Measurements from ENCODE around the gene NDUFA11.
"Not testable (repeated sequence)": the region's sequence is repeated elsewhere in the genome, so short reads cannot be mapped to it uniquely, and the experiment has no call there.

Gene NDUFA11

GRCh38 chr19:5863030-5863665, 40.4 kb downstream of the NDUFA11 start:
- no peak for DNase-seq (ENCODE audit: extremely low spot score)
- ChIA-PET POLR2A (no interaction called here), CTCF (no interaction called here)

GRCh38 chr19:5857203-5858081, 46.1 kb downstream of the NDUFA11 start:
- CTCF ChIA-PET = interaction anchor here (0.7 kb wide), 1 partner anchor 53 kb away, joined by 3 read pairs; no protein-coding TSS in a partner anchor
- POLR2A ChIA-PET = no interaction called here
- TF ChIP-seq CTCF (IDR thresholded peaks at IDR 0.05; ENCODE audit: control extremely low read depth, extremely low read depth, low read depth, missing control alignments) = no peak
- no peak for DNase-seq (ENCODE audit: extremely low spot score)

More at GRCh38 chr19:5863030-5863665, 40.4 kb downstream of the NDUFA11 start:
- TF ChIP-seq CTCF (IDR thresholded peaks at IDR 0.05; ENCODE audit: control extremely low read depth, extremely low read depth, low read depth, missing control alignments) = no peak

DNA sequence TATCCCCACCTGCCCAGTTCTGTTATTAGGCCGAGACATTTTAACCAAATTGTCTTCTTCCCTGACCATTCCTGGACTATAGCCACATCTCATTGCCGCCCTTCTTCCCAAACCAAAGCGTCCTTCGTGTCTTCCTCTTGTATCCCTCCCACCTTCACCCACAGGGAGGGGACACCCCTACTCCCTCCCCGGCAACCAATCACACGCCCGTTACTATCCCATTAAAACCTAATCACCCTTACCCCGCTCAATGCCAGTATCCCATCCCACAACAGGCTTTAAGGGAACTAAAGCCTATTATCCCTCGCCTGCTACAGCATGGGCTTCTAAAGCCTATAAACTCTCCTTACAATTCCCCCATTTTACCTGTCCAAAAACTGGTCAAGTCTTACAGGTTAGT, 48.4 kb downstream of the NDUFA11 start:
- DNase-seq (ENCODE audit: extremely low spot score); POLR2A ChIA-PET; CTCF ChIA-PET: not testable (repeated sequence)

DNA sequence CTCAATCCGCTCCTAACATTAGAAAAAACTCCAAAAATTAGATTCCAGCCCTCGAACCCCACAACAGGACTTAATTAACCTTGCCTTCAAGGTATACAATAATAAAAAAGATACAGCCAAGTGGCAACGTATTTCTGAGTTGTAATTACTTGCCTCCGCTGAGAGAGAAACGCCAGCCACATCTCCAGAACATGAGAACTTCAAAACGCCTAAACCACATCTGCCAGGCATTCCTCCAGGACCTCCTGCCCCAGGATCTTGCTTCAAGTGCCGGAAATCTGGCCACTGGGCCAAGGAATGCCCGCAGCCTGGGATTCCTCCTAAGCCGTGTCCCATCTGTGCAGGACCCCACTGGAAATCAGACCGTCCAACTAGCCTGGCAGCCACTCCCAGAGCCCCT, 49.5 kb downstream of the NDUFA11 start:
- POLR2A ChIA-PET; DNase-seq (ENCODE audit: extremely low spot score); CTCF ChIA-PET: not testable (repeated sequence)

DNA sequence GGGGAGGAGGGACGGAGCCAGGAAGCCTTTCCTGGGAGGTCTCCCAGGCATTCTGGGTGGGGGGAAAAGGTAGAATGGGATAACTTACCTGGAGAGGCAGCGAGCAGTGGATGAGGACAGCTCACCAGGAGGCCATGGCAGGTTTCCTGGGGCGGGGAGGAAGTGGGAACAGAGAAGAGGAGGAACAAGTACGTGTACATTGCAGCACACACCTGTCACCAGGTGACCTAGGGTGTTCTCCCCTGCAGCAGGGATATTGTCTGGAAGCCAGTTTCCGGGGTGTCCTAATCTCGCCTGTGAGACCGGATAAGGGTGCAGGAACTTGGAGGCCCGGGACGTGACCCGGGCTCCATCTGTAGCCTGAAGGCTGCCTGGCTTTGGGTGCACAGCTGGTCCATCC, 52.3 kb downstream of the NDUFA11 start, which contains the start of gene FUT3:
Gene FUT3, minus strand, starts transcription at position 148 of the 400 bp plus-strand sequence.
- DNase-seq (ENCODE audit: extremely low spot score) = no peak
- no peak for TF ChIP-seq CTCF (IDR thresholded peaks at IDR 0.05; ENCODE audit: control extremely low read depth, extremely low read depth, low read depth, missing control alignments)
- POLR2A ChIA-PET = no interaction called here
- CTCF ChIA-PET = no interaction called here

DNA sequence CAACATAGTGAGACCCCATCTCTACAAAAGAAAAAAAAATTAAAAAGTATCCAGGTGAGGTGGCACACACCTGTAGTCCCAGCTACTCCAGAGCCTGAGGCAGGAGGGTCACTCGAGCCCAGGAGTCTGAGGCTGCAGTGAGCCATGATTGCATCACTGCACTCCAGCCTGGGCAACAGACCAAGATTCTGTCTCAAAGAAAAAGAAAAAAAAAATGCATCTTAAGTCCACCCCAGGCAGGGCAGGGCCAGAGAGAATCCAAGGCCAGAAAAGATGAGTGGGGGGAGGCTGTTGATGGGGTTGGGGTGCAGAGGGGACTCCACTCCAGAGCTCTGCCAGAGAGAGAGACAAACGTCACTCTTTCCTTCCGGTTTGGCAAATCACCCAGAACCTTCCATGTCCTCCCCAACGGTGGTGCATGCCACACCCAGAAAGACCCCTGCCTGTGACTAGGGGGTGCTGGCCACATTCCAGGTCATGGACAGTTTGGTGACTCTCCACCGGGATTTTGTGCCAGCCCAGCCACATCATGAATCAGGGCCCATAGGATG, 52.8 kb downstream of the NDUFA11 start:
- TF ChIP-seq CTCF (IDR thresholded peaks at IDR 0.05; ENCODE audit: control extremely low read depth, extremely low read depth, low read depth, missing control alignments) = no peak
- CTCF ChIA-PET = no interaction called here
- DNase-seq (ENCODE audit: extremely low spot score) = no peak
- POLR2A ChIA-PET = no interaction called here

GRCh38 chr19:5850189-5850588, 53.4 kb downstream of the NDUFA11 start:
- no peak for TF ChIP-seq CTCF (IDR thresholded peaks at IDR 0.05; ENCODE audit: control extremely low read depth, extremely low read depth, low read depth, missing control alignments)
- ChIA-PET POLR2A (no interaction called here), CTCF (no interaction called here)
- no peak for DNase-seq (ENCODE audit: extremely low spot score)

DNA sequence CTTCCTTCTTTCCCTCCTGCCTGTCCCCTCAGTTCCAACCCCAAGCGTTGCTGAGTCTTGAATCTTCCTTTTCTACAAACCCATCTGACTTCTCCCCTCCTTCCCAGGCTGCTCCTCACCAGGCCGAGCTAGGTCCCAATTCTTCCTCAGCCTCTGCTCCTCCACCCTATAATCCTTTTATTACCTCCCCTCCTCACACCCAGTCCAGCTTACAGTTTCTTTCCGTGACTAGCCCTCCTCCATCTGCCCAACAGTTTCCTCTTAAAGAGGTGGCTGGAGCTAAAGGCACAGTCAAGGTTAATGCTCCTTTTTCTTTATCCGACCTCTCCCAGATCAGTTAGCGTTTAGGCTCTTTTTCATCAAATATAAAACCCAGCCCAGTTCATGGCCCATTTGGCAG, 55.0 kb downstream of the NDUFA11 start:
- DNase-seq (ENCODE audit: extremely low spot score); CTCF ChIA-PET; POLR2A ChIA-PET: not testable (repeated sequence)

DNA sequence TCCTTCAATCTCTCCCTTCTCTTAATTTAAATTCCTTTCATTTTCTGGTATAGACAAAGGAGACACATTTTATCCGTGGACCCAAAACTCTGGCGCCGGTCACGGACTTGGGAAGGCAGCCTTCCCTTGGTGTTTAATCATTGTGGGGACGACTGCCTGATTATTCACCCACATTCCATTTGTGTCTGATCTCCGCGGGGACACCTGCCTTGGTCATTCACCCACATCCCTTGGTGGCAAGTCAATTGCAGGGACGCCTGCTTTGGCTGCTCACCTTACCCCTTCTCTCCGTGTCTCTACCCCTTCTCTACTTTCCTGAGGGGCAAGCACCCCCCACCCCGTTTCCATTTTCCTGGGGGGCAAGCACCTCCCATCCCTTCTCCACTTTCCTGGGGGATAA, 55.7 kb downstream of the NDUFA11 start:
- CTCF ChIA-PET; DNase-seq (ENCODE audit: extremely low spot score); POLR2A ChIA-PET: not testable (repeated sequence)

Measured in GM10248 (cell line).